Osteoblast (primary cell): Measurements from ENCODE around the gene PIBF1. TPM values are rescaled to one million over a fixed set of nuclear protein-coding genes. Genes with fewer than 3 reads are reported as not detected.

Source experiments
- DNase-seq: peaks from one replicate; pipeline ENCODE4 v3.0.0; 2011; ENCODE audit warnings: low spot score, mixed read lengths; ENCODE audit not compliant: insufficient read length; ENCODE audit errors: missing footprints
- H2AFZ ChIP-seq: 2 replicates; pipeline ENCODE4 v1.6.0; 2011; ENCODE audit warnings: mild to moderate bottlenecking, low read length
- H3K27ac ChIP-seq: 2 replicates; pipeline ENCODE4 v1.5.1; 2011; ENCODE audit warnings: mild to moderate bottlenecking, low read depth, low read length, moderate library complexity
- H3K27me3 ChIP-seq: 2 replicates; pipeline ENCODE4 v1.6.0; 2012; ENCODE audit warnings: mild to moderate bottlenecking, control low read depth, inconsistent platforms, low read length, moderate library complexity; ENCODE audit not compliant: insufficient read depth
- H3K36me3 ChIP-seq: 2 replicates; pipeline ENCODE4 v1.5.1; 2011; ENCODE audit warnings: mild to moderate bottlenecking, low read length, control low read depth, moderate library complexity; ENCODE audit not compliant: insufficient read depth
- H3K4me1 ChIP-seq: 2 replicates; pipeline ENCODE4 v1.5.1; 2011; ENCODE audit warnings: mild to moderate bottlenecking, low read length, control low read depth, moderate library complexity; ENCODE audit not compliant: insufficient read depth
- H3K4me2 ChIP-seq: 2 replicates; pipeline ENCODE4 v1.6.0; 2011; ENCODE audit warnings: mild to moderate bottlenecking, low read length; ENCODE audit not compliant: insufficient read depth
- H3K4me3 ChIP-seq: fragments of 200-600 bp; sonication (generic); 3 replicates; pipeline ENCODE4 v1.5.1; 2012; ENCODE audit warnings: mild to moderate bottlenecking, low read length, inconsistent platforms; ENCODE audit not compliant: insufficient read depth
- H3K79me2 ChIP-seq: 2 replicates; pipeline ENCODE4 v1.6.0; 2012; ENCODE audit warnings: mild to moderate bottlenecking, low read length, control low read depth, inconsistent platforms; ENCODE audit not compliant: insufficient read depth
- H3K9me3 ChIP-seq: 2 replicates; pipeline ENCODE4 v1.5.1; 2011; ENCODE audit warnings: low read depth, low read length, control low read depth
- H4K20me1 ChIP-seq: 2 replicates; pipeline ENCODE4 v1.6.0; 2012; ENCODE audit warnings: mild to moderate bottlenecking, low read length, control low read depth; ENCODE audit not compliant: insufficient read depth
- total RNA-seq: library from RNA; depleted of rRNA; stranded (reverse); fragments of >200 nt; gene quantifications from 2 replicates; pipeline ENCODE4 v1.2.3, GENCODE V29; 2012
- TF ChIP-seq, protein P1 (sequence below): IDR thresholded peaks from 2 replicates; pipeline ENCODE4 v1.5.1; 2011; ENCODE audit warnings: mild to moderate bottlenecking, low read depth, low read length, moderate library complexity; ENCODE audit errors: extremely low read depth

PIBF1 gene
- total RNA-seq, 1 donor, result 19.9 TPM

DNA sequence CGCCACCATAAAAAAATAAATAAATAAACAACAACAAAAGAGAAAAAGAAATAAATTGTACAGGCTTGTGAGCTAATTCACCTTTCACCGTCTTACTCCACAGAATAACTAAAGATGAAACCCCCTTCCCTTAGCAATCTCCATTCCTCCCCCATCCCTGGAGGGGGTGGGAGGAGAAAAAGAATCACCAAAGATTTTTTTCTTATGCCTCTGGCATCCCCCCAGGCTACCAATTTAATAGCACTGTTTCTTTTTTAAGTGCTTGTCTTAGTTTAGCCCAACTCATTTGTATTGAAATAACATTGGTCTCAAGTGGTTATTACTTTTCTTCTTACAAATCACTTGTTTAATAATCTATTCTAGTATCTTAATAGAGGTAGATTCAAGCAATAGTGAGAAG lies 253.0 kb downstream of the PIBF1 start:
- TF ChIP-seq, protein P1, sequence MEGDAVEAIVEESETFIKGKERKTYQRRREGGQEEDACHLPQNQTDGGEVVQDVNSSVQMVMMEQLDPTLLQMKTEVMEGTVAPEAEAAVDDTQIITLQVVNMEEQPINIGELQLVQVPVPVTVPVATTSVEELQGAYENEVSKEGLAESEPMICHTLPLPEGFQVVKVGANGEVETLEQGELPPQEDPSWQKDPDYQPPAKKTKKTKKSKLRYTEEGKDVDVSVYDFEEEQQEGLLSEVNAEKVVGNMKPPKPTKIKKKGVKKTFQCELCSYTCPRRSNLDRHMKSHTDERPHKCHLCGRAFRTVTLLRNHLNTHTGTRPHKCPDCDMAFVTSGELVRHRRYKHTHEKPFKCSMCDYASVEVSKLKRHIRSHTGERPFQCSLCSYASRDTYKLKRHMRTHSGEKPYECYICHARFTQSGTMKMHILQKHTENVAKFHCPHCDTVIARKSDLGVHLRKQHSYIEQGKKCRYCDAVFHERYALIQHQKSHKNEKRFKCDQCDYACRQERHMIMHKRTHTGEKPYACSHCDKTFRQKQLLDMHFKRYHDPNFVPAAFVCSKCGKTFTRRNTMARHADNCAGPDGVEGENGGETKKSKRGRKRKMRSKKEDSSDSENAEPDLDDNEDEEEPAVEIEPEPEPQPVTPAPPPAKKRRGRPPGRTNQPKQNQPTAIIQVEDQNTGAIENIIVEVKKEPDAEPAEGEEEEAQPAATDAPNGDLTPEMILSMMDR, result no peak

DNA sequence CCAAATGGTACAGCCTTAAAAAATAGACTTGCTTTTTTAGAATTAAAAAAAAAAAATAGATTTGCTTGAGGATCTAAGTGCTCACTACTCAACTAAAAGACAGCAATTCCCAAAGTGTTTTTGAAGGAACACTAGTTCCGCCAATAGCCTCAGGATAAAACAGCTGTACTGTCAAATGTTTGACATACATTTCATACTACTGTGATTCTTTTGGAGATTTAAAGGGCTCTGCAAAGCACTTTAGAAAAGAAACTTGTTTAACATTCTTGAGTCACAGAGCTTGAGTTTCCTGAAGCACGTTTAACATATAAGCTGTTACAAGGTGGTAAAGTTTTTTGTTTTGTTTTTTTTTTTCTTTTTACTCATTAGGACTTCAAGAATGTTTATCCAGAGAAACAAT lies 253.7 kb downstream of the PIBF1 start:
- TF ChIP-seq, protein P1, result no peak
- Histone ChIP-seq H3K27ac (no peak overlapping the region), H3K27me3 (no peaks in the 10 kb centered on the region), H4K20me1 (no peaks in the 10 kb centered on the region), H3K9me3 (no peaks in the 10 kb centered on the region), H3K4me1 (no peaks in the 10 kb centered on the region), H3K36me3 (no peaks in the 10 kb centered on the region), H3K4me3 (no peak overlapping the region), H3K79me2 (no peaks in the 10 kb centered on the region), H3K4me2 (no peak overlapping the region), H2AFZ (no peak overlapping the region)
- no peak for DNase-seq

More for the DNA sequence above, 253.0 kb downstream of the PIBF1 start:
- H3K27me3 ChIP-seq, result no peaks in the 10 kb centered on the region
- H3K4me3 ChIP-seq, result no peak overlapping the region
- H3K27ac ChIP-seq, result no peak overlapping the region
- H4K20me1 ChIP-seq, result no peaks in the 10 kb centered on the region
- H3K4me1 ChIP-seq, result no peaks in the 10 kb centered on the region
- DNase-seq, result no peak
- no peaks in the 10 kb centered on the region for H3K79me2 ChIP-seq
- no peak overlapping the region for H3K4me2 ChIP-seq
- no peaks in the 10 kb centered on the region for H3K36me3 ChIP-seq
- H2AFZ ChIP-seq, result no peak overlapping the region
- no peaks in the 10 kb centered on the region for H3K9me3 ChIP-seq

DNA sequence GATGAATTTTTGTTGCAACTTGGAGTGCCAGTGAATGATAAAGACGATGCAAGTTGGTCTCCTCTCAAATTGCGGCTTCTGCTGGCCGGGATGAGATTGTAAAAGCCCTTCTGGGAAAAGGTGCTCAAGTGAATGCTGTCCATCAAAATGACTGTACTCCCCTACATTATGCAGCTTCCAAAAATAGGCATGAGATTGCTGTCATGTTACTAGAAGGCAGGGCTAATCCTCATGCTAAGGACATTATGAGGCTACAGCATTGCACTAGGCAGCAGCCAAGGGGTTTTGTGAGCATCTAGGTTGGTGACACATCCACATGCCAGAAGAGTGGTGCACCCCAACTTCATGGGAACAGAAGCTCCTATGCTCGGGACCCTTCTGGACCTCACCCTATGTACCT lies 254.6 kb downstream of the PIBF1 start:
- H4K20me1 ChIP-seq, result no peaks in the 10 kb centered on the region
- TF ChIP-seq, protein P1, result no peak
- no peak for DNase-seq
- no peak overlapping the region for H3K4me2 ChIP-seq
- H3K27me3 ChIP-seq, result no peaks in the 10 kb centered on the region
- no peaks in the 10 kb centered on the region for H3K4me1 ChIP-seq
- H3K9me3 ChIP-seq, result no peaks in the 10 kb centered on the region
- H3K4me3 ChIP-seq, result no peak overlapping the region
- H3K36me3 ChIP-seq, result no peaks in the 10 kb centered on the region
- H3K27ac ChIP-seq, result no peak overlapping the region
- no peak overlapping the region for H2AFZ ChIP-seq
- no peaks in the 10 kb centered on the region for H3K79me2 ChIP-seq

DNA sequence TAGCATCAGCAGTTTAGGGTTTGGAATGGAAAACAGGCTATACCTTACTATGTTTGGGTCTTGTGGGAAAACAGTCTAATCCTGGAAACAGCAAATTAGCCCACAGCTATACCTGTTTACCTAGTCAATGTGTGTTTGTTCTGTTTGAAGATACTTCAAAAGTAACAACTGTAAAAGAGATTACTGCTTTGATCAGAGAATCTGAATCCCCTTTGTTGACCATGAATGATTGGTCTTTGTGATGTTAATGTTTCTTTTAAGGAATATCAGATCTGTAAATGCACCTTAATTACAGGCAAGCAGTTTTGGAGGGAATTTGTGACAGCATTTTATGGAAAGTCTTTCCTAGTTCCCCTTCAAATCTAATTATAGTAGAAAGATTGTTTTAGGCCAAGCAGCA lies 256.1 kb downstream of the PIBF1 start:
- Histone ChIP-seq H2AFZ (no peak overlapping the region), H3K4me3 (no peak overlapping the region), H3K4me1 (no peaks in the 10 kb centered on the region), H3K27ac (no peak overlapping the region), H3K4me2 (no peak overlapping the region), H3K9me3 (no peaks in the 10 kb centered on the region), H3K27me3 (no peaks in the 10 kb centered on the region), H3K79me2 (no peaks in the 10 kb centered on the region), H4K20me1 (no peaks in the 10 kb centered on the region), H3K36me3 (no peaks in the 10 kb centered on the region)
- TF ChIP-seq, protein P1, result no peak
- DNase-seq, result no peak
